ENCODE measurements around the gene UBE3B.
"Not testable (repeated sequence)": the region's sequence is repeated elsewhere in the genome, so short reads cannot be mapped to it uniquely, and the experiment has no call there.

UBE3B gene

GRCh38 chr12:109451400-109451799 is 26.0 kb upstream of the UBE3B start:
- no peak for DNase-seq

GRCh38 chr12:109452489-109452888 is 24.9 kb upstream of the UBE3B start:
- DNase-seq, result no peak

- DNase-seq, result no peak
These were observed 21.7 kb upstream of the UBE3B start for GRCh38 chr12:109455706-109456105.

- no peak for DNase-seq
These were observed 19.3 kb upstream of the UBE3B start for GRCh38 chr12:109458086-109458485.

- peak; percentile 9 for DNase-seq
These were observed 18.6 kb upstream of the UBE3B start for GRCh38 chr12:109458771-109459208.

GRCh38 chr12:109459247-109459646 is 18.2 kb upstream of the UBE3B start:
- no peak for DNase-seq

- no peak for DNase-seq
These were observed 16.9 kb upstream of the UBE3B start for GRCh38 chr12:109460538-109460937.

GRCh38 chr12:109461049-109461845 is 16.2 kb upstream of the UBE3B start:
- no peak for DNase-seq

- no peak for DNase-seq
These were observed 15.3 kb upstream of the UBE3B start for GRCh38 chr12:109461846-109462756.

GRCh38 chr12:109462868-109463692 is 14.4 kb upstream of the UBE3B start:
- no peak for DNase-seq

GRCh38 chr12:109463756-109464155 is 13.7 kb upstream of the UBE3B start:
- DNase-seq, result no peak

- no peak for DNase-seq
These were observed 12.6 kb upstream of the UBE3B start for GRCh38 chr12:109464642-109465351.

GRCh38 chr12:109466305-109466704 is 11.1 kb upstream of the UBE3B start:
- no peak for DNase-seq

GRCh38 chr12:109466821-109467220 is 10.6 kb upstream of the UBE3B start:
- DNase-seq, result no peak

GRCh38 chr12:109467978-109468676 is 9.3 kb upstream of the UBE3B start:
- DNase-seq, result no peak

GRCh38 chr12:109469517-109469916 is 7.9 kb upstream of the UBE3B start:
- DNase-seq, result no peak

- DNase-seq, result no peak
These were observed 4.4 kb upstream of the UBE3B start for GRCh38 chr12:109473006-109473405.

- not testable (repeated sequence) for DNase-seq
These were observed 3.7 kb upstream of the UBE3B start for GRCh38 chr12:109473526-109474270.

- no peak for DNase-seq
These were observed 2.3 kb upstream of the UBE3B start for GRCh38 chr12:109475121-109475520.

GRCh38 chr12:109475993-109476806 is 1.2 kb upstream of the UBE3B start:
- no peak for DNase-seq
